ENCODE results near the gene NPIPB8.
A peak's percentile ranks its signal among the peaks of the same experiment; 100 is the strongest.
"Not testable (repeated sequence)": the region's sequence is repeated elsewhere in the genome, so short reads cannot be mapped to it uniquely, and the experiment has no call there.

Gene NPIPB8

GRCh38 chr16:28609631-28610594 is 28.0 kb upstream of the NPIPB8 start, which contains the start of gene SULT1A1:
Gene SULT1A1, minus strand, starts transcription at chr16:28610044. Its CDS starts 1,189 bp downstream, at chr16:28608855.
- FAIRE-seq (no peak), DNase-seq (ENCODE audit: insufficient read length, low spot score) (no peak)
- TF ChIP-seq, protein P1, sequence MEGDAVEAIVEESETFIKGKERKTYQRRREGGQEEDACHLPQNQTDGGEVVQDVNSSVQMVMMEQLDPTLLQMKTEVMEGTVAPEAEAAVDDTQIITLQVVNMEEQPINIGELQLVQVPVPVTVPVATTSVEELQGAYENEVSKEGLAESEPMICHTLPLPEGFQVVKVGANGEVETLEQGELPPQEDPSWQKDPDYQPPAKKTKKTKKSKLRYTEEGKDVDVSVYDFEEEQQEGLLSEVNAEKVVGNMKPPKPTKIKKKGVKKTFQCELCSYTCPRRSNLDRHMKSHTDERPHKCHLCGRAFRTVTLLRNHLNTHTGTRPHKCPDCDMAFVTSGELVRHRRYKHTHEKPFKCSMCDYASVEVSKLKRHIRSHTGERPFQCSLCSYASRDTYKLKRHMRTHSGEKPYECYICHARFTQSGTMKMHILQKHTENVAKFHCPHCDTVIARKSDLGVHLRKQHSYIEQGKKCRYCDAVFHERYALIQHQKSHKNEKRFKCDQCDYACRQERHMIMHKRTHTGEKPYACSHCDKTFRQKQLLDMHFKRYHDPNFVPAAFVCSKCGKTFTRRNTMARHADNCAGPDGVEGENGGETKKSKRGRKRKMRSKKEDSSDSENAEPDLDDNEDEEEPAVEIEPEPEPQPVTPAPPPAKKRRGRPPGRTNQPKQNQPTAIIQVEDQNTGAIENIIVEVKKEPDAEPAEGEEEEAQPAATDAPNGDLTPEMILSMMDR (IDR thresholded peaks at IDR 0.05; ENCODE audit: insufficient read depth, missing control alignments) = no peak

DNA sequence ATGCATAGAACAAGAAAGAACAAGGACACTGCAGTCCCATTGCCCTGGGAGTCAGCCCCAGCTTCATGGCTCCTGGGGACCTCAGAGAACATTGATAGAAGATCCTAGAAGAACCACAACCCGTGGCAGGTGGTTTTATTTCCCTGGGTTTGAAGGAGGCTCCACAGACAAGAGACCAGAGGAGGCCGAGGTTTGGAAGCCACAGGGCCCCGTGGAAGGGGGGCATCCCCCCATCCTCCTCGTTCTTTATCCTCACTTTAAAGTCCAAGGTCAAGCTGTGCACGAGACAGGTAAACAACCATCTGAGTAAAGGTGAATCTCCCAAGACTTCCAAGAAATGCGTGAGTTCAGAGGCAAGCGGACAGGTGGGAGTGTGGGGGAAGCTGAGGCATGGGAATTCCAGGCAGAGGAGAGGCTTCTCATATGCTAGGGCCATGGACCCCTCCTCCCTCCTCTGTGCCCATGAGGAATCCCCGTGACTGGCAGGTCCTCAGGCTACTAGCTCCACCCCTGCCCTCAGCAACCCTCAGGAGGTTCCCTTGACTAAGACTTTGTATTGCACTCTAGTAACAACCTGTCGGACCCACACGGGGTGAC is 27.2 kb upstream of the NPIPB8 start:
- FAIRE-seq = no peak
- no peak for DNase-seq (ENCODE audit: insufficient read length, low spot score)
- TF ChIP-seq, protein P1 (IDR thresholded peaks at IDR 0.05; ENCODE audit: insufficient read depth, missing control alignments) = no peak

- DNase-seq (ENCODE audit: insufficient read length, low spot score); FAIRE-seq: not testable (repeated sequence)
These were observed 25.2 kb upstream of the NPIPB8 start for GRCh38 chr16:28612359-28613280.

- not testable (repeated sequence) for DNase-seq (ENCODE audit: insufficient read length, low spot score); FAIRE-seq
These were observed 24.0 kb upstream of the NPIPB8 start for GRCh38 chr16:28613912-28614311.

GRCh38 chr16:28614561-28614960 is 23.3 kb upstream of the NPIPB8 start:
- not testable (repeated sequence) for DNase-seq (ENCODE audit: insufficient read length, low spot score); FAIRE-seq

DNA sequence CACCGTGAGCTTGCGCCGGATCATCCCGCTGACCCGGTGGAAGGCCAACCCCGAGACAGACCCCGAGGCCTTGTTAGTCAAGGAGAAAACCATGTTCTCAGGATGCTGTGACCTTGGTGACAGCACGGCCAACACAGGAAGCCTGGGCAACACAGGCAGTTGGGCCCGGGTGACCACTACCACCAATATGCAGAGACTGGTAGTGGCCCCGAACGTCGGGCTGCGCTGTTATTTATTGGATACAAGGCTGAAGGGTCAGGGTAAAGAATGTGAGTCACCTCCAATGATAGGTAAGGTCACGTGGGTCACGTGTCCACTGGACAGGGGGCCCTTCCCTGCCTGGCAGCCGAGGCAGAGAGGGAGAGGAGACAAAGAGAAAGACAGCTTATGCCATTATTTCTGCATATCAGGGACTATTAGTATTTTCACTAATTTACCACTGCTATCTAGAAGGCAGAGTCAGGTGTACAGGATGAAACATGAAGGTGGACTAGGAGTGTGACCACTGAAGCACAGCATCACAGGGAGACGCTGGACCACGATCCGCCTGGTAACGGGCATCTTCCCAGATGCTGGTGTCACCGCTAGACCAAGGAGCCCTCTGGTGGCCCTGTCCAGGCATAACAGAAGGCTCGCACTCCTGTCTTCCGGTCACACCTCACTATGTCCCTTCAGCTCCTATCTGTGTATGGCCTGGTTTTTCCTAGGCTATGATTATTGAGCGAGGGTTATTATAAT is 22.2 kb upstream of the NPIPB8 start:
- DNase-seq (ENCODE audit: insufficient read length, low spot score); FAIRE-seq: not testable (repeated sequence)
- TF ChIP-seq, protein P1 (IDR thresholded peaks at IDR 0.05; ENCODE audit: insufficient read depth, missing control alignments) = peak; percentile 70

- not testable (repeated sequence) for DNase-seq (ENCODE audit: insufficient read length, low spot score); FAIRE-seq
These were observed 21.7 kb upstream of the NPIPB8 start for GRCh38 chr16:28616224-28616577.

GRCh38 chr16:28616636-28617035 is 21.2 kb upstream of the NPIPB8 start:
- no peak for FAIRE-seq
- DNase-seq (ENCODE audit: insufficient read length, low spot score) = no peak
- TF ChIP-seq, protein P1 (IDR thresholded peaks at IDR 0.05; ENCODE audit: insufficient read depth, missing control alignments) = no peak
